GM23338 (cell line): ENCODE measurements around the gene SCNN1A. TPM values are rescaled to one million over a fixed set of nuclear protein-coding genes. Genes with fewer than 3 reads are reported as not detected.

ENCODE experiments used
- ATAC-seq: fragments of 200-7000 bp; cut with Tn5 transposase; 3 replicates; pipeline ENCODE4 v1.9.1; 2020
- DNase-seq: peaks from one replicate; pipeline ENCODE4 v3.0.0-alpha.2; 2015; ENCODE audit warnings: low spot score
- H2AFZ ChIP-seq: fragments of 200-600 bp; sonication (generic); 2 replicates; pipeline ENCODE4 v1.8.0; 2016; ENCODE audit warnings: antibody characterized with exemption, mild to moderate bottlenecking, moderate library complexity
- H3F3A ChIP-seq: fragments of 200-600 bp; sonication (generic); replicated peaks from 2 replicates; pipeline ENCODE4 v1.8.0; 2017; ENCODE audit warnings: antibody characterized with exemption, mixed run types, low read depth
- H3K27ac ChIP-seq: fragments of 200-600 bp; sonication (generic); 2 replicates; pipeline ENCODE4 v1.6.1; 2016; ENCODE audit warnings: low read depth
- H3K27me3 ChIP-seq: fragments of 200-600 bp; sonication (generic); 2 replicates; pipeline ENCODE4 v1.8.0; 2016; ENCODE audit warnings: mild to moderate bottlenecking, mixed run types, moderate library complexity; ENCODE audit not compliant: insufficient read depth
- H3K36me3 ChIP-seq: fragments of 200-600 bp; sonication (generic); 2 replicates; pipeline ENCODE4 v1.8.0; 2016; ENCODE audit warnings: mild to moderate bottlenecking; ENCODE audit not compliant: insufficient read depth
- H3K4me1 ChIP-seq: fragments of 200-600 bp; sonication (generic); 2 replicates; pipeline ENCODE4 v1.8.0; 2016; ENCODE audit warnings: mild to moderate bottlenecking, moderate library complexity; ENCODE audit not compliant: insufficient read depth
- H3K4me2 ChIP-seq: fragments of 200-600 bp; sonication (generic); 2 replicates; pipeline ENCODE4 v1.7.1; 2017; ENCODE audit warnings: mixed run types
- H3K4me3 ChIP-seq: fragments of 200-600 bp; sonication (generic); 2 replicates; pipeline ENCODE4 v1.6.1; 2016; ENCODE audit warnings: mixed run types
- H3K79me2 ChIP-seq: fragments of 200-600 bp; sonication (generic); replicated peaks from 2 replicates; pipeline ENCODE4 v1.8.0; 2017; ENCODE audit warnings: mild to moderate bottlenecking; ENCODE audit not compliant: insufficient read depth
- H3K9me2 ChIP-seq: fragments of 200-600 bp; sonication (generic); 2 replicates; pipeline ENCODE4 v1.8.0; 2017; ENCODE audit not compliant: insufficient read depth
- H4K20me1 ChIP-seq: fragments of 200-600 bp; sonication (generic); replicated peaks from 2 replicates; pipeline ENCODE4 v1.8.0; 2017; ENCODE audit warnings: mild to moderate bottlenecking; ENCODE audit not compliant: insufficient read depth
- H3K27ac Mint-ChIP-seq: 2 replicates; pipeline ENCODE4 v1.8.0; 2020; ENCODE audit warnings: inconsistent platforms, mild to moderate bottlenecking, moderate library complexity, mixed read lengths
- H3K27me3 Mint-ChIP-seq: 3 replicates; pipeline ENCODE4 v1.8.0; 2022; ENCODE audit warnings: low read depth, mild to moderate bottlenecking, moderate library complexity, mixed read lengths, inconsistent platforms; ENCODE audit not compliant: insufficient read depth, poor library complexity
- H3K36me3 Mint-ChIP-seq: 3 replicates; pipeline ENCODE4 v1.8.0; 2021; ENCODE audit warnings: low read depth, mild to moderate bottlenecking, inconsistent platforms, moderate library complexity, mixed read lengths
- H3K4me1 Mint-ChIP-seq: 3 replicates; pipeline ENCODE4 v1.8.0; 2020; ENCODE audit warnings: mild to moderate bottlenecking, inconsistent platforms, mixed read lengths
- H3K4me3 Mint-ChIP-seq: 3 replicates; pipeline ENCODE4 v1.8.0; 2021; ENCODE audit warnings: moderate library complexity, mild to moderate bottlenecking, inconsistent platforms, mixed read lengths
- H3K9me3 Mint-ChIP-seq: 3 replicates; pipeline ENCODE4 v1.8.0; 2020; ENCODE audit warnings: moderate library complexity, mild to moderate bottlenecking, inconsistent platforms, mixed read lengths
- CREB1 ChIP-seq: fragments of 250-450 bp; sonication (Bioruptor Pico); IDR thresholded peaks from 2 replicates; pipeline ENCODE4 v1.5.0; 2020; ENCODE audit warnings: low read depth, mild to moderate bottlenecking, moderate library complexity
- CTCF ChIP-seq, 2 experiments: fragments of 200-600 bp in 1 of 2; sonication (generic) in 1 of 2; conservative IDR thresholded peaks; 2 replicates each; pipeline versions ENCODE4 v1.5.1 to v1.6.1; 2016 to 2017; ENCODE audit warnings: antibody characterized with exemption in 2 of 2, low read depth in 2 of 2, mild to moderate bottlenecking in 2 of 2, moderate library complexity in 1 of 2
- ETS1 ChIP-seq: IDR thresholded peaks from 2 replicates; pipeline ENCODE4 v1.6.1; 2016; ENCODE audit warnings: antibody characterized with exemption
- EZH2 ChIP-seq: fragments of 200-600 bp; sonication (generic); IDR thresholded peaks from one replicate; pipeline ENCODE4 v1.8.0; 2017; ENCODE audit warnings: antibody characterized with exemption, mild to moderate bottlenecking, low read depth; ENCODE audit not compliant: unreplicated experiment
- EZH2phosphoT487 ChIP-seq: fragments of 200-600 bp; sonication (generic); IDR thresholded peaks from one replicate; pipeline ENCODE4 v1.8.1; 2018; ENCODE audit warnings: antibody characterized with exemption; ENCODE audit not compliant: unreplicated experiment
- JUNB ChIP-seq: IDR thresholded peaks from one replicate; pipeline ENCODE4 v1.6.1; 2016; ENCODE audit warnings: antibody characterized with exemption; ENCODE audit not compliant: unreplicated experiment
- NANOG ChIP-seq: IDR thresholded peaks from 2 replicates; pipeline ENCODE4 v1.6.1; 2016; ENCODE audit warnings: antibody characterized with exemption, borderline replicate concordance
- POLR2AphosphoS5 ChIP-seq: IDR thresholded peaks from 2 replicates; pipeline ENCODE4 v1.6.1; 2016; ENCODE audit warnings: antibody characterized with exemption, low read depth
- REST ChIP-seq: IDR thresholded peaks from one replicate; pipeline ENCODE4 v1.6.1; 2018; ENCODE audit warnings: antibody characterized with exemption; ENCODE audit not compliant: unreplicated experiment
- STAT1 ChIP-seq: IDR thresholded peaks from one replicate; pipeline ENCODE4 v1.6.1; 2016; ENCODE audit warnings: antibody characterized with exemption; ENCODE audit not compliant: unreplicated experiment
- ZNF114 ChIP-seq: fragments of 250-450 bp; sonication (Bioruptor Pico); IDR thresholded peaks from 2 replicates; pipeline ENCODE4 v1.5.0; 2020; ENCODE audit warnings: mild to moderate bottlenecking, moderate library complexity
- ZNF331 ChIP-seq: fragments of 250-450 bp; sonication (Bioruptor Pico); IDR thresholded peaks from 2 replicates; pipeline ENCODE4 v1.5.0; 2020; ENCODE audit warnings: low read depth, mild to moderate bottlenecking, moderate library complexity
- ZNF462 ChIP-seq: fragments of 250-450 bp; sonication (Bioruptor Pico); IDR thresholded peaks from 2 replicates; pipeline ENCODE4 v1.5.0; 2020; ENCODE audit warnings: mild to moderate bottlenecking, moderate library complexity
- polyA plus RNA-seq: library from polyadenylated mRNA; unstranded; fragments of >200 nt; fragmentation: Nextera tagmentation; extraction: Ambion mirVana; gene quantifications from 2 replicates; pipeline ENCODE4 v1.2.1, GENCODE V29; 2016
- total RNA-seq: library from RNA; depleted of rRNA; stranded (reverse); fragments of >200 nt; shearing (Covaris generic); gene quantifications from 2 replicates; pipeline ENCODE4 v1.2.3, GENCODE V29; 2014

SCNN1A gene
- total and polyA plus RNA-seq, 2 experiments from 2014 or later: 37.1 to 125 TPM

GRCh38 chr12:6360578-6361490 is 14.5 kb downstream of the SCNN1A start:
- Histone ChIP-seq H3K4me3 (no peak overlapping the region), H4K20me1 (peaks cover 10% of the 10 kb centered on the region; the same call in 1 of the 2 replicates), H3K27me3 (no peaks in the 10 kb centered on the region), H3K27ac (no peak overlapping the region), H3K36me3 (peaks cover 4% of the 10 kb centered on the region; the same call in 1 of the 2 replicates), H3K4me1 (peaks cover 3% of the 10 kb centered on the region; the same call in 1 of the 2 replicates), H2AFZ (no peak overlapping the region), H3K4me2 (no peak overlapping the region), H3F3A (peaks cover 16% of the 10 kb centered on the region; the same call in 1 of the 2 replicates), H3K9me2 (no peaks in the 10 kb centered on the region), H3K79me2 (peaks cover 24% of the 10 kb centered on the region)
- H3K36me3 Mint-ChIP-seq: peaks cover 58% of the 10 kb centered on the region
- H3K9me3 Mint-ChIP-seq: no peaks in the 10 kb centered on the region
- H3K27ac Mint-ChIP-seq: no peak overlapping the region
- no peak overlapping the region for H3K4me3 Mint-ChIP-seq
- no peak for ATAC-seq
- no peak for DNase-seq
- H3K4me1 Mint-ChIP-seq: peaks cover 11% of the 10 kb centered on the region
- H3K27me3 Mint-ChIP-seq: peaks cover 7% of the 10 kb centered on the region
- no peak for TF ChIP-seq ZNF114 (CRISPR knock-in tag)
- no peak for TF ChIP-seq POLR2AphosphoS5
- no peak for TF ChIP-seq JUNB
- TF ChIP-seq REST: no peak
- no peak for TF ChIP-seq ETS1
- no peak for TF ChIP-seq EZH2
- TF ChIP-seq CREB1 (CRISPR knock-in tag): no peak
- TF ChIP-seq ZNF462 (CRISPR knock-in tag): no peak
- no peak for TF ChIP-seq NANOG
- no peak for TF ChIP-seq STAT1
- no peak for TF ChIP-seq EZH2phosphoT487
- TF ChIP-seq CTCF (conservative IDR thresholded peaks at IDR 0.05; ENCODE audit: low read depth in 2 of 2): no peak
- TF ChIP-seq ZNF331 (CRISPR knock-in tag): no peak
